Effector memory CD4-positive, alpha-beta T cell (primary cell): ENCODE results near the gene KIF12.

Source experiments
- DNase-seq, 3 donors: peaks; one replicate each; pipeline ENCODE4 v3.0.0-alpha.2; 2020
- H3K27ac ChIP-seq: 2 replicates; pipeline ENCODE4 v1.7.0; 2013; ENCODE audit warnings: mild to moderate bottlenecking, low read length, moderate library complexity; ENCODE audit not compliant: insufficient read depth, poor library complexity, severe bottlenecking
- H3K27me3 ChIP-seq: replicated peaks from 2 replicates; pipeline ENCODE4 v1.7.0; 2013; ENCODE audit warnings: mild to moderate bottlenecking, low read length; ENCODE audit not compliant: insufficient read depth, control insufficient read depth, poor library complexity, severe bottlenecking
- H3K36me3 ChIP-seq: 2 replicates; pipeline ENCODE4 v1.7.0; 2013; ENCODE audit warnings: mild to moderate bottlenecking, low read length, moderate library complexity; ENCODE audit not compliant: control insufficient read depth, insufficient read depth
- H3K4me1 ChIP-seq: 2 replicates; pipeline ENCODE4 v1.7.0; 2013; ENCODE audit warnings: low read length, mild to moderate bottlenecking; ENCODE audit not compliant: control insufficient read depth, insufficient read depth, poor library complexity, severe bottlenecking
- H3K4me3 ChIP-seq: 2 replicates; pipeline ENCODE4 v1.7.0; 2013; ENCODE audit warnings: low read length, low read depth, mild to moderate bottlenecking; ENCODE audit not compliant: insufficient read depth, poor library complexity, severe bottlenecking
- H3K9me3 ChIP-seq: 2 replicates; pipeline ENCODE4 v1.7.0; 2013; ENCODE audit warnings: mild to moderate bottlenecking, low read length, moderate library complexity; ENCODE audit not compliant: control insufficient read depth

KIF12 gene

DNA sequence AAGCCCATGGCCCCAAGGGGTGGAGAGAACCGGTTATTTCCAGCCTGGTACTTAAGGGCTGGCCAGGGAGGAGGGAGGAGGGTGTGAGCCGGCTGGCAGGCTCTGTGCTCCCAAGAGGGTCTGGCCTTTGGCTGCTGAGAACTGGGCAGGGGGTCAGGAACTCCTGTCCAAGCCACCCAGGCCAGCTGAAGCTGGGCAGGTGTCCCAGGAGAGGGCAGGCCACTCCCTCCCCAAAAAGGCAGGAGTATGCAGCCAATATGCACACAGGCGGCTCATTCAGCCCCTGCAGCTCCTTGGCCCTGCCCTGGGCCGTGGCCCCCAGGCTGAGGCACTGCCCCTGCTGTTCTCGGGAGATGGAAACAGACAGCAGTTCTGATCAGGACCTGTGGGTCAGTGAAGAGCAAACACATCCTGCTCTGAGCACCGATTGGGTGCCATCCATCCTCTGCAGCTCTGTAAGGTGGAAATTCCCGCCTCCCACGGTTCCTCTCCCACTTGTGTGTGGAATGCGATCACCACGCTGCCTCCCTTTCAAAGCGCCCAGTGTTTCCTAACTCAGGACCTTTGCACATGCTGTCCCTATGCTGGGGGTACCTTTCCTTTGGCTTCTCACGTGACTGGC, 17.1 kb upstream of the KIF12 start:
- Histone ChIP-seq H3K4me1 (no peaks in the 10 kb centered on the region), H3K4me3 (no peak overlapping the region), H3K9me3 (no peaks in the 10 kb centered on the region), H3K36me3 (no peaks in the 10 kb centered on the region), H3K27ac (no peak overlapping the region), H3K27me3 (no peaks in the 10 kb centered on the region)
- no peak for DNase-seq

GRCh38 chr9:114115654-114116125, 16.6 kb upstream of the KIF12 start:
- Histone ChIP-seq H3K9me3 (no peaks in the 10 kb centered on the region), H3K4me1 (no peaks in the 10 kb centered on the region), H3K27me3 (no peaks in the 10 kb centered on the region), H3K27ac (no peak overlapping the region), H3K4me3 (no peak overlapping the region), H3K36me3 (no peaks in the 10 kb centered on the region)
- no peak for DNase-seq

- no peak for DNase-seq
- Histone ChIP-seq H3K27me3 (no peaks in the 10 kb centered on the region), H3K27ac (no peak overlapping the region), H3K4me3 (no peak overlapping the region), H3K4me1 (no peaks in the 10 kb centered on the region), H3K36me3 (no peaks in the 10 kb centered on the region), H3K9me3 (no peaks in the 10 kb centered on the region)
Measured at GRCh38 chr9:114114364-114114763, 15.3 kb upstream of the KIF12 start.

DNA sequence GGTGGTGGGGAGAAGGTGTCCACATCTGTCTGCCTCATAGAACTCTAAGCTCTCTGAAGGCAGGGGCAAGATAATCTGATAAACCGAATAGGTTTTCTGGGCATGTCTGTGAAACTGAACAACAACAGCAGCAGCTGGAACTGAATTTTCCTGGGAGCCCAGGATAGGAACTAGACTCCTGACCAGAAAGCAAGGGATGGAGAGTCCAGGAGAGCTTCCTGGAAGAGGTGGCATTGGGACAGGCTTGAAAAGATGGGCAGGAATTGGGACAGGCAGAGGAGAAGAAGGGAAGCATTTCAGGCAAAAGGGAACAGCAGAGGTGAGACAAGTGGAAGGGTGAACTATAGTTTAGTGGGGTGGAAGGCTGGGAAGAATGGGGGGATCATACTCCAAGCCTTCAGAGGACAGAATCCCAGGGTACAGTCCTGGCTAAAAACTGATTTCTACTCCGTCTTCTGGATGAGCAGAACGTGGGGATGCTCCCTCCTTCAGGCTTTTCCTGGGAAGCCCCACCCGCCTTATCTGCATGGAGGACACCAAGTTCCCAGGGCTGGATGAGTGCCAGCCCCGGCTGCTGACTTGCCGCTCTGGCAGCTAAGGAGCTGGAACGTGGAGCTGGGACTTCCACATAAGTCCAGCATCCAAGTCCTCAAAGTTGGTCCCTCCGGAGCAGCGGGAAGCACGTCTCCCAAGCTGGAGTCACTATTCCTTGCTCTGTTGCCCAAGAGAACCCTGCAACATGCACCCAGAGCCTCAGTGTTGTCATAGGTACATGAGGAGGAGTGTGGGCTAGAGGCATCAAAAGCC, 13.9 kb upstream of the KIF12 start:
- no peak overlapping the region for H3K4me3 ChIP-seq
- no peak overlapping the region for H3K27ac ChIP-seq
- no peaks in the 10 kb centered on the region for H3K27me3 ChIP-seq
- no peak for DNase-seq
- no peaks in the 10 kb centered on the region for H3K4me1 ChIP-seq
- no peaks in the 10 kb centered on the region for H3K36me3 ChIP-seq
- no peaks in the 10 kb centered on the region for H3K9me3 ChIP-seq

- no peak overlapping the region for H3K4me3 ChIP-seq
- no peaks in the 10 kb centered on the region for H3K27me3 ChIP-seq
- no peak for DNase-seq
- no peak overlapping the region for H3K27ac ChIP-seq
- H3K36me3 ChIP-seq = no peaks in the 10 kb centered on the region
- no peaks in the 10 kb centered on the region for H3K9me3 ChIP-seq
- no peaks in the 10 kb centered on the region for H3K4me1 ChIP-seq
Measured at GRCh38 chr9:114112325-114112724, 13.2 kb upstream of the KIF12 start.

GRCh38 chr9:114110180-114110579, 11.1 kb upstream of the KIF12 start:
- Histone ChIP-seq H3K4me1 (no peaks in the 10 kb centered on the region), H3K27ac (no peak overlapping the region), H3K4me3 (no peak overlapping the region), H3K36me3 (no peaks in the 10 kb centered on the region), H3K9me3 (no peaks in the 10 kb centered on the region), H3K27me3 (no peaks in the 10 kb centered on the region)
- DNase-seq = no peak

DNA sequence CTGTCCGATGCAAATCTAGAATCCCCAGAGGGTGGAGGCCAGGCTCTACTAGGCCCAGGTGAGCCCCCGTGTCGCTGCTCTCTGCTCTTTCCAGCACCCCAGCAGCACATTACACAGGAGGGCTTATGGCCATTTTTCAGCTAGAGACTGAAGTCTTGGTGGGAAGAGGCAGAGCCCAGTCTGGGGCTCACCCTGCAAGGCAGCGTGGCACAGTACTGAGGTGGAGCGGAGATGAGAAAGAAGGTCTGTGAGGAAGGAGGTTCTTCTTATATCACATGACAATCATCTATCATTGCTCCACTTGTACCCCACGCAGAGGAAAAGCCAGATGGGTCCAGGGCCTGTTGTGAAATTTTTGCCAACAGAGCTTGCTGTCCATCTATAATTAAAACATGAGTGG, 10.0 kb upstream of the KIF12 start:
- DNase-seq = no peak
- H3K36me3 ChIP-seq = no peaks in the 10 kb centered on the region
- H3K9me3 ChIP-seq = no peaks in the 10 kb centered on the region
- no peaks in the 10 kb centered on the region for H3K4me1 ChIP-seq
- H3K27me3 ChIP-seq = no peaks in the 10 kb centered on the region
- H3K4me3 ChIP-seq = no peak overlapping the region
- no peak overlapping the region for H3K27ac ChIP-seq

DNA sequence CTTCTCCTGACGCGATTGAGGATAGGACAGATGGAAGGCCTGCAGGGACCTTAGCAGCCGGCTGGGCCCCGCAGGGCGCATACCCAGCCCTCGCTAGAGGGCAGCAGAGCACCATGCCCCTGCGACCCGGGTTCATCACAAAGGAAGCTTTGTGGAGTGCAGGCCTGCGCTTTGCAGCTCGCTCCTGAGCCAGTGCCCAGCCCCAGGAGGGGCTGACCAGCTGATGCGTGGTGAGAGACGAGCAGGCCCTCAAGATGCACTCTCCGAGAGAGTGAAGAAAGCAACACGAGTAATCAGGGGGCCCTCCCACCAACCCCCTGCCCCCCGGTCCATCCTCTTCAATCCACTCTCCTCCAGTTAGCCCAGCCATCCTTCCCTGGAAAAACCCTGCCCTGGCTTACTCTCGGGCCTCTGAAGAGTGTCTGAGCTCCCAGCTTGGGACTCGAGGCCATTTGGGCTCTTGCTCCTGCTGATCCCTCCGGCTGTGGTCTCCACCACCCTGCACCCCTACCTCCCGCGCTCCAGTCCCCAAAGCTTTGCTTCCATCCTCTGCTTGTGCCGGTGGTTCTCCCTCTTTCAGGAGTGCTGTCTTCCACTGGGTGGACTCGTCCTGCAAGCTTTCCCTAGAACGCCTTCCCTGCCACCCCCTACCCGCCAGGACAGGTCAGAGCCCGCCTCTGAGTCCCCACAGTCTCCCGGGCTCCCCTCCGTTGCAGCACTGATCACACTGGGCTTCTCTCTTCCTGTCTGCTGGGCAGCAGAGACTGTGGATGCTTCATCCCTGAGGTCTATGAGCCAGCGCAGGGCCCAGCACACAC, 9.1 kb upstream of the KIF12 start:
- Histone ChIP-seq H3K27ac (no peak overlapping the region), H3K27me3 (no peaks in the 10 kb centered on the region), H3K4me1 (no peaks in the 10 kb centered on the region), H3K36me3 (no peaks in the 10 kb centered on the region), H3K9me3 (no peaks in the 10 kb centered on the region), H3K4me3 (no peak overlapping the region)
- no peak for DNase-seq

DNA sequence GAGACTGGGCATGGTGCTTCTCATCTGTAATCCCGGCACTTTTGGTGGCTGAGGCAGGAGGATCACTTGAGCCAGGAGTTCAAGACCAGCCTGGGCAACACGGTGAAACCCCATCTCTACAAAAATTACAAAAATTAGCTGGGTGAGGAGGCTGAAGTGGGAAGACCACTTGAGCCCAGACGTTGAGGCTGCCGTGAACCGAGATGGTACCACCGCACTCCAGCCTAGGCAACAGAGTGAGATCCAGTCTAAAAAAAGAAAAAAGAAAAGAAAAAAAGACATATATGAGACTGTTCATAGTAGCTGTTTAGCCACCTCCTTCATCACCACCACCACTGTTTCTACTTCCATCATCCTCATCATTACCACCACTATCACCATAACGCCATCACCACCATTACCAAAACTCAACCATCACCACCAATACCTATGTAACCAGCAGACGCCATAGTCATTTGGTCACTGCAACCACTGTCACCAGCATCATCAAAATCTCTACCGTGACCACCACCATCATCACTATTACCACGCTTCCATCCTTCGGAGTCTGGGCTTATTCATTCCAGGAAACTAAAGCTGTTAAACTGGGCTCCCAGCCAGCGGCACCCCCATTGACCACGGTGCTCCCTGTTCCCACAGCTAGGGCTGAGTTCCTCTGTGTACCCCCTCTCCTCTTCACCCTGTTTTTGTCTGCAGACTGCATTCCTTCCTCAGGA, 8.4 kb upstream of the KIF12 start:
- no peak overlapping the region for H3K4me3 ChIP-seq
- no peaks in the 10 kb centered on the region for H3K4me1 ChIP-seq
- no peak overlapping the region for H3K27ac ChIP-seq
- DNase-seq = no peak
- H3K9me3 ChIP-seq = no peaks in the 10 kb centered on the region
- no peaks in the 10 kb centered on the region for H3K36me3 ChIP-seq
- H3K27me3 ChIP-seq = no peaks in the 10 kb centered on the region
